Spleen (tissue), 11 donors: ENCODE measurements around the gene LYPD4. TPM values are rescaled to one million over a fixed set of nuclear protein-coding genes. Genes with fewer than 3 reads are reported as not detected.
A peak's percentile ranks its signal among the peaks of the same experiment; 100 is the strongest.

Source experiments
- DNase-seq: peaks from one replicate; pipeline ENCODE4 v3.0.0-alpha.2; 2020
- H3K27ac ChIP-seq, 8 donors: fragments of 200-600 bp; sonication (generic) in 7 of 8; 1 replicate in 4 of 8; 2 replicates in 4 of 8; pipeline versions ENCODE4 v1.5.0 to v1.8.0; 2016 to 2021; ENCODE audit warnings: inconsistent platforms in 4 of 8, mild to moderate bottlenecking in 4 of 8, moderate library complexity in 1 of 8
- H3K27me3 ChIP-seq, 7 donors: fragments of 200-600 bp; sonication (generic) in 6 of 7; replicated peaks in 1 of 7; 1 replicate in 4 of 7; 2 replicates in 3 of 7; pipeline versions ENCODE4 v1.5.0 to v1.8.0; 2016 to 2021; ENCODE audit warnings: inconsistent platforms in 3 of 7, mild to moderate bottlenecking in 1 of 7
- H3K36me3 ChIP-seq, 6 donors: fragments of 200-600 bp; sonication (generic) in 5 of 6; 1 replicate in 4 of 6; 2 replicates in 2 of 6; pipeline versions ENCODE4 v1.5.0 to v1.8.0; 2016 to 2021; ENCODE audit warnings: inconsistent platforms in 2 of 6
- H3K4me1 ChIP-seq, 6 donors: fragments of 200-600 bp; sonication (generic) in 5 of 6; 1 replicate in 3 of 6; 2 replicates in 3 of 6; pipeline versions ENCODE4 v1.5.0 to v1.8.0; 2016 to 2021; ENCODE audit warnings: inconsistent platforms in 3 of 6
- H3K4me3 ChIP-seq, 8 donors: fragments of 200-600 bp; sonication (generic) in 7 of 8; 1 replicate in 4 of 8; 2 replicates in 4 of 8; pipeline versions ENCODE4 v1.5.0 to v1.8.0; 2016 to 2021; ENCODE audit warnings: inconsistent platforms in 4 of 8, mild to moderate bottlenecking in 4 of 8, moderate library complexity in 2 of 8
- H3K9me3 ChIP-seq, 8 donors: fragments of 200-600 bp; sonication (generic) in 7 of 8; 1 replicate in 4 of 8; 2 replicates in 4 of 8; pipeline versions ENCODE4 v1.5.0 to v1.8.0; 2016 to 2021; ENCODE audit warnings: inconsistent platforms in 4 of 8
- CTCF ChIP-seq, 11 experiments: fragments of 200-600 bp in 7 of 11; fragments of 450-650 bp in 4 of 11; sonication (generic) in 4 of 11; IDR thresholded peaks in 8 of 11; conservative IDR thresholded peaks in 3 of 11; 1 replicate in 7 of 11; 2 replicates in 4 of 11; pipeline versions ENCODE4 v1.4.0 to v1.8.0; 2016 to 2021; ENCODE audit warnings: antibody characterized with exemption in 11 of 11, inconsistent platforms in 4 of 11, mild to moderate bottlenecking in 1 of 11
- POLR2A ChIP-seq, 3 donors: fragments of 450-650 bp; IDR thresholded peaks; one replicate each; pipeline ENCODE4 v1.5.1; 2017; ENCODE audit warnings: antibody characterized with exemption in 3 of 3, mild to moderate bottlenecking in 1 of 3
- POLR2AphosphoS5 ChIP-seq, 3 donors: sonication (generic); formaldehyde crosslinking; IDR thresholded peaks; one replicate each; pipeline ENCODE4 v1.5.1; 2017; ENCODE audit warnings: antibody characterized with exemption in 3 of 3
- WGBS, 5 donors: extraction: QIAGEN DNeasy Blood & Tissue Kit in 3 of 5; methylation state at CpG; one replicate each; pipeline versions ENCODE4 v1.1.5 to v1.1.7; 2013 to 2018; 5-methylcytosine and 5-hydroxymethylcytosine counted together
- intact Hi-C: fragments of 100-400 bp; cut with DNase I; formaldehyde crosslinking; loops from one replicate; pipeline ENCODE4 v1.15.0; 2023; ENCODE audit warnings: low total_unique reads
- polyA plus RNA-seq, 3 donors: library from polyadenylated mRNA; stranded (reverse); fragments of 200-250 nt; gene quantifications; one replicate each; pipeline ENCODE4 v1.2.1, GENCODE V29; 2013
- total RNA-seq, 7 donors: library from RNA; depleted of rRNA in 3 of 7; stranded (reverse); fragments of >200 nt in 3 of 7; fragmentation: NEBNext Ultra II Directional in 4 of 7; extraction: Animal tissue kit (Norgen Biotek cat#: 25700) in 4 of 7; gene quantifications; one replicate each; pipeline versions ENCODE4 v1.1.0 to v1.2.1, GENCODE V29; 2016 to 2021
- donor health status: healthy with polysubstance abuse.
- donor health status: DM: no; HTN: no; CAD: no; lungs with moderate emphysema.
- donor health status: DM: no; HTN: no; CAD: no.
- donor health status: Bipolar disorder and iron deficiency.
- donor health status: healthy.
- donor health status: DM: no; HTN: no; CAD: no.
- donor health status: DM: yes; HTN: yes; CAD: no.

Gene LYPD4
- total and polyA plus RNA-seq, 10 donors, result 0.04 TPM; not detected in 9

- intact Hi-C loops, result no loop called here
- TF ChIP-seq POLR2AphosphoS5 (IDR thresholded peaks at IDR 0.05) (no peak), CTCF (IDR thresholded peaks at IDR 0.05 in 8 of 11, conservative IDR thresholded peaks at IDR 0.05 in 3 of 11) (no peak), POLR2A (IDR thresholded peaks at IDR 0.05) (no peak)
- Histone ChIP-seq H3K4me1 (peaks cover 0 to 7% (median 0%) of the 10 kb centered on the region in 6 donors), H3K36me3 (no peaks in the 10 kb centered on the region), H3K27me3 (peaks cover 0 to 52% (median 9%) of the 10 kb centered on the region in 7 donors), H3K4me3 (no peak overlapping the region), H3K27ac (peak overlapping the region in 1 of 8 donors; percentile 4), H3K9me3 (no peaks in the 10 kb centered on the region)
- 47 to 76% (median 61%) methylated on average over 2 of the region's 2 CpGs for WGBS, 5 donors
- DNase-seq, result no peak
Measured at GRCh38 chr19:41839211-41839610, 5.3 kb downstream of the LYPD4 start.

GRCh38 chr19:41837981-41838708, 6.3 kb downstream of the LYPD4 start:
- peaks cover 0 to 52% (median 9%) of the 10 kb centered on the region in 7 donors for H3K27me3 ChIP-seq
- no peak for DNase-seq
- WGBS, 5 donors, result 70 to 77% (median 73%) methylated on average over 13 of the region's 13 CpGs

GRCh38 chr19:41821003-41821735, 23.3 kb downstream of the LYPD4 start:
- DNase-seq, result peak; percentile 66
- H3K36me3 ChIP-seq, result no peaks in the 10 kb centered on the region
- H3K4me1 ChIP-seq, result peaks cover 0 to 7% (median 0%) of the 10 kb centered on the region in 6 donors
- H3K9me3 ChIP-seq, result no peaks in the 10 kb centered on the region
- peak; percentile 35 to 85 (median 71) for TF ChIP-seq CTCF (IDR thresholded peaks at IDR 0.05 in 8 of 11, conservative IDR thresholded peaks at IDR 0.05 in 3 of 11)
- TF ChIP-seq POLR2AphosphoS5 (IDR thresholded peaks at IDR 0.05), result no peak
- WGBS, 5 donors, result 35 to 42% (median 37%) methylated on average over 12 of the region's 12 CpGs
- H3K27me3 ChIP-seq, result peaks cover 0 to 20% (median 0%) of the 10 kb centered on the region in 7 donors
- intact Hi-C loops, result no loop called here
- no peak overlapping the region for H3K4me3 ChIP-seq
- H3K27ac ChIP-seq, result no peak overlapping the region

More at GRCh38 chr19:41837981-41838708, 6.3 kb downstream of the LYPD4 start:
- TF ChIP-seq CTCF (IDR thresholded peaks at IDR 0.05 in 8 of 11, conservative IDR thresholded peaks at IDR 0.05 in 3 of 11) (no peak), POLR2AphosphoS5 (IDR thresholded peaks at IDR 0.05) (no peak)
- Histone ChIP-seq H3K4me1 (peaks cover 0 to 7% (median 0%) of the 10 kb centered on the region in 6 donors), H3K36me3 (no peaks in the 10 kb centered on the region), H3K27ac (no peak overlapping the region), H3K9me3 (no peaks in the 10 kb centered on the region), H3K4me3 (no peak overlapping the region)
- intact Hi-C loops, result no loop called here

- Histone ChIP-seq H3K27me3 (peaks cover 0 to 20% (median 0%) of the 10 kb centered on the region in 7 donors), H3K27ac (no peak overlapping the region), H3K36me3 (no peaks in the 10 kb centered on the region), H3K4me3 (no peak overlapping the region), H3K9me3 (no peaks in the 10 kb centered on the region), H3K4me1 (peaks cover 0 to 12% (median under 1%) of the 10 kb centered on the region in 6 donors)
- intact Hi-C loops, result no loop called here
- 84 to 91% (median 87%) methylated on average over 2 of the region's 2 CpGs for WGBS, 5 donors
- no peak for DNase-seq
- no peak for TF ChIP-seq POLR2A (IDR thresholded peaks at IDR 0.05)
- TF ChIP-seq CTCF (IDR thresholded peaks at IDR 0.05 in 8 of 11, conservative IDR thresholded peaks at IDR 0.05 in 3 of 11), result no peak
- TF ChIP-seq POLR2AphosphoS5 (IDR thresholded peaks at IDR 0.05), result no peak
Measured at GRCh38 chr19:41816761-41817160, 27.7 kb downstream of the LYPD4 start.
